ENCODE results near the gene TOGARAM1.

Gene TOGARAM1

GRCh38 chr14:44971459-44971858 is 9.5 kb downstream of the TOGARAM1 start:
- H3K4me3 ChIP-seq (ENCODE audit: low read depth, low read length) = no peak overlapping the region
- TF ChIP-seq, protein P1, sequence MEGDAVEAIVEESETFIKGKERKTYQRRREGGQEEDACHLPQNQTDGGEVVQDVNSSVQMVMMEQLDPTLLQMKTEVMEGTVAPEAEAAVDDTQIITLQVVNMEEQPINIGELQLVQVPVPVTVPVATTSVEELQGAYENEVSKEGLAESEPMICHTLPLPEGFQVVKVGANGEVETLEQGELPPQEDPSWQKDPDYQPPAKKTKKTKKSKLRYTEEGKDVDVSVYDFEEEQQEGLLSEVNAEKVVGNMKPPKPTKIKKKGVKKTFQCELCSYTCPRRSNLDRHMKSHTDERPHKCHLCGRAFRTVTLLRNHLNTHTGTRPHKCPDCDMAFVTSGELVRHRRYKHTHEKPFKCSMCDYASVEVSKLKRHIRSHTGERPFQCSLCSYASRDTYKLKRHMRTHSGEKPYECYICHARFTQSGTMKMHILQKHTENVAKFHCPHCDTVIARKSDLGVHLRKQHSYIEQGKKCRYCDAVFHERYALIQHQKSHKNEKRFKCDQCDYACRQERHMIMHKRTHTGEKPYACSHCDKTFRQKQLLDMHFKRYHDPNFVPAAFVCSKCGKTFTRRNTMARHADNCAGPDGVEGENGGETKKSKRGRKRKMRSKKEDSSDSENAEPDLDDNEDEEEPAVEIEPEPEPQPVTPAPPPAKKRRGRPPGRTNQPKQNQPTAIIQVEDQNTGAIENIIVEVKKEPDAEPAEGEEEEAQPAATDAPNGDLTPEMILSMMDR (conservative IDR thresholded peaks at IDR 0.05; ENCODE audit: low read depth, low read length) = no peak
- no peak for DNase-seq (ENCODE audit: low read depth)

DNA sequence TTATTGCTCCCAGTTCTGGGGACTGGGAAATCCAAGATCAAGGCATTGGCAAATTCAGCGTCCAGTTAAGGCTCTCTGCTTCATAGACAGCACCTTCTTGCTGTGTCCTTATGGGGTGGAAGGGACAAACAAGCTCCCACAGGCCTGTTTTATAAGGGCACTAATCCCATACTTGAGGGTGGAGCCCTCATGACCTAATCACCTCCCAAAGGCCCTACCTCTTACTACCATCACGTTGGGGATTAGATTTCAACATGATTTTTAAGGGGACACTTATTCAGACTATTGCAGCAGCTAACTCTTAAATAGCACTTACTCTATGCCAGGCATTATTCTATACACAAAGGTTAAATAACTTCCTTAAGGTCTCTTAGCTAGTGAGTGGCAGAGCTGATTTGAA is 17.3 kb downstream of the TOGARAM1 start:
- no peak for DNase-seq (ENCODE audit: low read depth)
- H3K4me3 ChIP-seq (ENCODE audit: low read depth, low read length) = no peak overlapping the region
- TF ChIP-seq, protein P1 (conservative IDR thresholded peaks at IDR 0.05; ENCODE audit: low read depth, low read length) = no peak

- no peak overlapping the region for H3K4me3 ChIP-seq (ENCODE audit: low read depth, low read length)
- TF ChIP-seq, protein P1 (conservative IDR thresholded peaks at IDR 0.05; ENCODE audit: low read depth, low read length) = no peak
- DNase-seq (ENCODE audit: low read depth) = peak; percentile 53
Observed at GRCh38 chr14:44979740-44980356, 17.9 kb downstream of the TOGARAM1 start.

DNA sequence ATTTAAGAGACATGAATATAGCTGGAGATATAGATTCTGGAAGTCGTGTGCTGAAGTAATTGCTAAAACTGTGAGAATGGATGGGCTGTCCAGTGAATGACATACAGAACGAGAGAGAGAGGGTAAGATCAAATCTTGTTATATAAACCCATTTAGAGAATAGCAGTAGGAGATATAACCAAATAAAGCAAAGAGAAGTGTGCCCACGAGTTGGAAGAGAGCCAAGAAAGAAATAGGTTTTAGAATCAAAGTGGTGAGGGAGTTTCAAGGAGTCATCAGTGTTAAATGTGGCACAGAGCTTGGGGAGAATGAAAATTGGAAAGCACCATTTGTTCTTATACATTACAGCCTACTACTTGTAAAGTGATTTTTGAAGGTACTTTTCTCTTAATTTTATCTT is 19.2 kb downstream of the TOGARAM1 start:
- H3K4me3 ChIP-seq (ENCODE audit: low read depth, low read length) = no peak overlapping the region
- TF ChIP-seq, protein P1 (conservative IDR thresholded peaks at IDR 0.05; ENCODE audit: low read depth, low read length) = no peak
- DNase-seq (ENCODE audit: low read depth) = no peak

DNA sequence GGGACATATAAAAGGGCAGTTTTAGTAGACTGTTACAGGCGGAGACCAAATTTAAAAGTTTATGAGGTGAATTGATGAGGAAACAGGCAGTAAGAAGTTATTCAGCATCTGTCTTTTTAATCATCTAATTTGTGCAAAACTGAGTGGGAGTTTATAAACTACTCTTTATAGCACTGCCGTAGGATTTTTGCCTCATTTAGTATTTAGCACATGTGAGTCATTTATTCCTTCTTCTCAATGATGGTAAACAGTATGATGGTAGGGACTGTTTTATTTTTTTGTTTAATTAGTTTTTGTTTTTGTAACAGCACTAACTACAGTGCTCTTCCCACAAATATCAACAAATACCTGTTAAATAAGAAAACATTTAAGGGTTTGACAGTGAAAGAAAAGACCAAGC is 20.6 kb downstream of the TOGARAM1 start:
- no peak overlapping the region for H3K4me3 ChIP-seq (ENCODE audit: low read depth, low read length)
- TF ChIP-seq, protein P1 (conservative IDR thresholded peaks at IDR 0.05; ENCODE audit: low read depth, low read length) = no peak
- no peak for DNase-seq (ENCODE audit: low read depth)

- DNase-seq (ENCODE audit: low read depth) = no peak
- TF ChIP-seq, protein P1 (conservative IDR thresholded peaks at IDR 0.05; ENCODE audit: low read depth, low read length) = no peak
- no peak overlapping the region for H3K4me3 ChIP-seq (ENCODE audit: low read depth, low read length)
Observed at GRCh38 chr14:44988694-44989093, 26.7 kb downstream of the TOGARAM1 start.
